H1 (cell line): ENCODE data around the gene DEFB123. TPM values are rescaled to one million over a fixed set of nuclear protein-coding genes. Genes with fewer than 3 reads are reported as not detected.

Experiments used
- CTCF ChIA-PET: fragments of 300-600 bp; sonication (Branson Sonifier 250); formaldehyde crosslinking; loops from one replicate; lab custom pipeline; 2021; ENCODE audit not compliant: partially characterized antibody; lab: Charles Lee
- POLR2A ChIA-PET: fragments of 300-600 bp; sonication (Branson Sonifier 250); formaldehyde crosslinking; loops from one replicate; lab custom pipeline; 2021; ENCODE audit warnings: inconsistent platforms; ENCODE audit not compliant: partially characterized antibody; lab: Charles Lee
- DNase-seq, 2 experiments: peaks; one replicate each; pipeline versions ENCODE4 v3.0.0 to v3.0.0-alpha.2; 2010 to 2022; ENCODE audit warnings: low spot score in 2 of 2, low read depth in 1 of 2, mixed read lengths in 1 of 2
- FAIRE-seq: peaks from 2 replicates; lab custom pipeline; 2011; peaks lifted over from hg19 to GRCh38; lab: Jason Lieb, UNC
- H2AFZ ChIP-seq: 2 replicates; pipeline ENCODE4 v1.8.1; 2012; ENCODE audit warnings: low read length, inconsistent platforms
- H2AK5ac ChIP-seq: 2 replicates; pipeline ENCODE4 v1.6.1; 2013; ENCODE audit warnings: low read depth, low read length
- H2BK120ac ChIP-seq: replicated peaks from 2 replicates; pipeline ENCODE3; 2013; ENCODE audit warnings: low read depth, low read length, inconsistent platforms
- H2BK12ac ChIP-seq: 2 replicates; pipeline ENCODE4 v1.6.1; 2013; ENCODE audit warnings: low read depth, low read length
- H2BK15ac ChIP-seq: 2 replicates; pipeline ENCODE4 v1.6.1; 2013; ENCODE audit warnings: low read length
- H2BK20ac ChIP-seq: 2 replicates; pipeline ENCODE4 v1.6.1; 2013; ENCODE audit warnings: low read length
- H2BK5ac ChIP-seq: 2 replicates; pipeline ENCODE4 v1.6.1; 2013; ENCODE audit warnings: low read depth, low read length
- H3K14ac ChIP-seq: 2 replicates; pipeline ENCODE4 v1.6.1; 2013; ENCODE audit warnings: inconsistent platforms; ENCODE audit not compliant: insufficient read length
- H3K18ac ChIP-seq: 2 replicates; pipeline ENCODE4 v1.6.1; 2013; ENCODE audit warnings: low read length; ENCODE audit errors: extremely low read depth
- H3K23ac ChIP-seq: 2 replicates; pipeline ENCODE4 v1.6.1; 2013; ENCODE audit warnings: inconsistent platforms; ENCODE audit not compliant: insufficient read length
- H3K23me2 ChIP-seq: 2 replicates; pipeline ENCODE4 v1.6.1; 2013; ENCODE audit warnings: low read depth, low read length
- H3K27ac ChIP-seq: 2 replicates; pipeline ENCODE4 v1.6.1; 2011; ENCODE audit warnings: low read depth, low read length, inconsistent platforms
- H3K27me3 ChIP-seq, 4 experiments: replicated peaks in 1 of 4; 1 replicate in 1 of 4; 2 replicates in 3 of 4; pipeline versions ENCODE4 v1.6.1 to v1.8.1; 2011 to 2013; ENCODE audit warnings: low read length in 3 of 4, mild to moderate bottlenecking in 3 of 4, inconsistent platforms in 2 of 4, mixed read lengths in 2 of 4, moderate library complexity in 1 of 4; ENCODE audit not compliant: control insufficient read depth in 3 of 4, insufficient read depth in 3 of 4; ENCODE audit errors: extremely low read depth in 1 of 4
- H3K36me3 ChIP-seq, 4 experiments: 2 replicates each; pipeline versions ENCODE4 v1.6.1 to v1.8.1; 2011 to 2013; ENCODE audit warnings: mild to moderate bottlenecking in 4 of 4, low read length in 3 of 4, moderate library complexity in 2 of 4, control low read depth in 1 of 4, inconsistent platforms in 1 of 4; ENCODE audit not compliant: insufficient read depth in 4 of 4, control insufficient read depth in 2 of 4
- H3K4ac ChIP-seq: replicated peaks from 2 replicates; pipeline ENCODE3; 2013; ENCODE audit warnings: low read length, low read depth, mixed read lengths, inconsistent platforms; ENCODE audit not compliant: insufficient read length
- H3K4me1 ChIP-seq, 4 experiments: replicated peaks in 1 of 4; 1 replicate in 1 of 4; 2 replicates in 3 of 4; pipeline versions ENCODE4 v1.6.1 to v1.8.1; 2011 to 2013; ENCODE audit warnings: low read length in 3 of 4, inconsistent platforms in 2 of 4, mixed read lengths in 1 of 4; ENCODE audit not compliant: insufficient read depth in 4 of 4, control insufficient read depth in 3 of 4
- H3K4me2 ChIP-seq, 2 experiments: 2 replicates each; pipeline versions ENCODE4 v1.6.1 to v1.8.1; 2011 to 2013; ENCODE audit warnings: low read depth in 2 of 2, low read length in 2 of 2, control low read depth in 1 of 2, inconsistent platforms in 1 of 2, mild to moderate bottlenecking in 1 of 2; ENCODE audit not compliant: insufficient read depth in 1 of 2
- H3K4me3 ChIP-seq, 4 experiments: fragments of 200-600, 300-600 bp in 1 of 4; sonication (generic), shearing (Covaris generic), sonication (Bioruptor Twin) in 1 of 4; 2 replicates each; pipeline versions ENCODE4 v1.5.1 to v1.8.1; 2011 to 2016; ENCODE audit warnings: low read length in 4 of 4, low read depth in 3 of 4, control low read depth in 2 of 4, inconsistent platforms in 2 of 4, mild to moderate bottlenecking in 2 of 4, mixed read lengths in 1 of 4, moderate library complexity in 1 of 4; ENCODE audit not compliant: insufficient read depth in 2 of 4; ENCODE audit errors: extremely low read depth in 1 of 4
- H3K56ac ChIP-seq: replicated peaks from 2 replicates; pipeline ENCODE3; 2013; ENCODE audit warnings: low read depth, mild to moderate bottlenecking, mixed read lengths, low read length, inconsistent platforms; ENCODE audit not compliant: insufficient read length
- H3K79me1 ChIP-seq: 2 replicates; pipeline ENCODE4 v1.6.1; 2013; ENCODE audit warnings: low read depth, low read length, control low read depth
- H3K79me2 ChIP-seq, 2 experiments: 2 replicates each; pipeline versions ENCODE4 v1.6.1 to v1.8.1; 2012 to 2013; ENCODE audit warnings: low read length in 2 of 2, mild to moderate bottlenecking in 2 of 2, inconsistent platforms in 1 of 2; ENCODE audit not compliant: insufficient read depth in 2 of 2, control insufficient read depth in 1 of 2
- H3K9ac ChIP-seq, 4 experiments: replicated peaks in 1 of 4; 1 replicate in 1 of 4; 2 replicates in 3 of 4; pipeline versions ENCODE4 v1.6.1 to v1.8.1; 2011 to 2013; ENCODE audit warnings: low read depth in 3 of 4, low read length in 3 of 4, control low read depth in 2 of 4, mild to moderate bottlenecking in 2 of 4, moderate library complexity in 2 of 4, inconsistent platforms in 1 of 4; ENCODE audit errors: extremely low read depth in 1 of 4
- H3K9me3 ChIP-seq, 2 experiments: 2 replicates each; pipeline versions ENCODE4 v1.6.1 to v1.8.1; 2012 to 2013; ENCODE audit warnings: mild to moderate bottlenecking in 2 of 2, moderate library complexity in 2 of 2, control low read depth in 1 of 2, inconsistent platforms in 1 of 2, low read depth in 1 of 2, low read length in 1 of 2, mixed read lengths in 1 of 2; ENCODE audit not compliant: insufficient read depth in 2 of 2
- H4K20me1 ChIP-seq, 2 experiments: replicated peaks in 1 of 2; 2 replicates each; pipeline versions ENCODE3 to v1.8.1; 2011 to 2013; ENCODE audit warnings: inconsistent platforms in 2 of 2, low read length in 2 of 2, mild to moderate bottlenecking in 1 of 2; ENCODE audit not compliant: insufficient read depth in 2 of 2, control insufficient read depth in 1 of 2
- H4K5ac ChIP-seq: 2 replicates; pipeline ENCODE4 v1.6.1; 2013; ENCODE audit warnings: low read length, low read depth, mixed read lengths, inconsistent platforms; ENCODE audit not compliant: insufficient read length
- H4K8ac ChIP-seq: 2 replicates; pipeline ENCODE4 v1.8.0; 2013; ENCODE audit warnings: mild to moderate bottlenecking, moderate library complexity, low read length, inconsistent platforms; ENCODE audit not compliant: insufficient read depth; ENCODE audit errors: extremely low read depth
- H4K91ac ChIP-seq: replicated peaks from 2 replicates; pipeline ENCODE3; 2013; ENCODE audit warnings: low read length, mixed read lengths, inconsistent platforms; ENCODE audit not compliant: insufficient read length
- BCL11A ChIP-seq, 2 experiments: IDR thresholded peaks; one replicate each; pipeline ENCODE4 v1.6.1; 2011; ENCODE audit warnings: low read depth in 2 of 2, low read length in 2 of 2, mild to moderate bottlenecking in 2 of 2
- CBX5 ChIP-seq: fragments of 300-800, 300-1000 bp; sonication (generic); IDR thresholded peaks from 2 replicates; pipeline ENCODE4 v1.7.1; 2016; ENCODE audit warnings: antibody characterized with exemption, low read length, low read depth
- EZH2 ChIP-seq: fragments of 200-600 bp; sonication (generic); IDR thresholded peaks from 2 replicates; pipeline ENCODE4 v1.7.1; 2012; ENCODE audit warnings: low read depth, mild to moderate bottlenecking, moderate library complexity, low read length, inconsistent platforms; ENCODE audit not compliant: severe bottlenecking
- GABPA ChIP-seq: IDR thresholded peaks from 2 replicates; pipeline ENCODE4 v1.6.1; 2011; ENCODE audit warnings: mild to moderate bottlenecking, low read length, moderate library complexity, borderline replicate concordance; ENCODE audit not compliant: insufficient read depth
- HDAC2 ChIP-seq, 2 experiments: fragments of 300-600 bp in 1 of 2; sonication (generic) in 1 of 2; IDR thresholded peaks; 2 replicates each; pipeline ENCODE4 v1.6.1; 2011 to 2012; ENCODE audit warnings: low read depth in 2 of 2, low read length in 2 of 2, mild to moderate bottlenecking in 2 of 2, moderate library complexity in 2 of 2, borderline replicate concordance in 1 of 2, inconsistent platforms in 1 of 2
- NRF1 ChIP-seq: IDR thresholded peaks from 2 replicates; pipeline ENCODE4 v1.6.1; 2011; ENCODE audit warnings: mild to moderate bottlenecking, low read depth, low read length, improper control_type of control experiment
- PHF8 ChIP-seq: fragments of 200-600 bp; sonication (generic); conservative IDR thresholded peaks from 2 replicates; pipeline ENCODE4 v1.7.1; 2012; ENCODE audit warnings: low read depth, mild to moderate bottlenecking, inconsistent platforms, low read length, moderate library complexity
- RFX5 ChIP-seq: IDR thresholded peaks from 2 replicates; pipeline ENCODE4 v1.6.1; 2011; ENCODE audit warnings: low read depth, low read length, improper control_type of control experiment, borderline replicate concordance
- TAF1 ChIP-seq: IDR thresholded peaks from 2 replicates; pipeline ENCODE4 v1.6.1; 2011; ENCODE audit warnings: mild to moderate bottlenecking, low read depth, low read length
- YY1 ChIP-seq: IDR thresholded peaks from 2 replicates; pipeline ENCODE4 v1.6.1; 2011; ENCODE audit warnings: low read depth, mild to moderate bottlenecking, low read length
- WGBS, 2 experiments: shearing (Covaris generic) in 1 of 2; methylation state at CpG; one replicate each; pipeline versions ENCODE4 v1.1.6 to v1.1.7; 2013 to 2015; ENCODE audit warnings: low lambda C conversion rate in 2 of 2, mixed read lengths in 2 of 2, inconsistent platforms in 1 of 2, low coverage in 1 of 2, missing lambda C conversion rate in 1 of 2; ENCODE audit not compliant: insufficient replicate concordance in 2 of 2, insufficient coverage in 1 of 2, insufficient read length in 1 of 2; ENCODE audit errors: extremely low coverage in 1 of 2, missing lambda C conversion rate in 1 of 2; 5-methylcytosine and 5-hydroxymethylcytosine counted together
- polyA plus RNA-seq, 7 experiments: library from polyadenylated mRNA; depleted of rRNA in 3 of 7; stranded (reverse) in 5 of 7; unstranded in 2 of 7; fragments of >200 nt in 5 of 7; fragments of 200-250 nt in 2 of 7; gene quantifications; 1 replicate in 5 of 7; 2 replicates in 1 of 7; 4 replicates in 1 of 7; pipeline versions ENCODE4 v1.2.1 to v1.2.3, GENCODE V29; 2011 to 2013; ENCODE audit warnings: missing spikeins in 2 of 7, mixed read lengths in 2 of 7
- total RNA-seq: library from RNA; stranded (reverse); fragmentation: NEBNext Ultra II Directional; extraction: Animal tissue kit (Norgen Biotek cat#: 25700); gene quantifications from 2 replicates; pipeline ENCODE4 v1.2.1, GENCODE V29; 2021
- TF ChIP-seq, protein P1 (sequence below): IDR thresholded peaks from 2 replicates; pipeline ENCODE4 v1.6.1; 2011; ENCODE audit warnings: low read length, improper control_type of control experiment
- TF ChIP-seq, protein P2 (sequence below): IDR thresholded peaks from 2 replicates; pipeline ENCODE4 v1.6.1; 2012; ENCODE audit warnings: inconsistent platforms

DEFB123 gene
- total and polyA plus RNA-seq, 2 of the 8 experiments (the other 6 are each of a cell fraction or from before 2014, with no cell fraction given) = not detected

DNA sequence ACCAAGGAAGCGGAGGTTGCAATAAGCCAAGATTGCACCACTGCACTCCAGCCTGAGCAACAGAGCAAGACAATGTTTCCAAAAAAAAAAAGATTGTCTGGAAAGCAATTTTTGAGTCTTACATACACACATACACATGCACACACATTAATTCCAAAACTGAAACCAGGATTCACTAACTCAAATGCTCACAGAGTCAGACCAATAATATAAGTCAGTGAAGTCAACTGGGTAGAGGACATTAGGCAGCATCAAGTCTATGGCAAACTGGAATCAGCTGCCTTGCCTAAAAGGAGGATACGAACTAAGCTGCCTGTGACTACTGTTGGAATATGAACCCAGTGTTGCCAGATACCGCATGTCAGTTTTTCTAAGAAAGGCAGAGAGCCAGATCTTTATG is 50.3 kb downstream of the DEFB123 start:
- no peak overlapping the region for H3K4me2 ChIP-seq
- 88% methylated on average over 3 of the region's 3 CpGs; no CpG with 5 or more reads in 1 of the 2 experiments for WGBS, 2 experiments
- no peak overlapping the region for H3K4me3 ChIP-seq
- H3K9ac ChIP-seq = no peak overlapping the region
- H3K56ac ChIP-seq = no peak overlapping the region
- H2BK20ac ChIP-seq = no peak overlapping the region
- H2BK120ac ChIP-seq = no peak overlapping the region
- no peak overlapping the region for H3K4ac ChIP-seq
- H3K79me2 ChIP-seq = no peaks in the 10 kb centered on the region
- no peak overlapping the region for H3K14ac ChIP-seq
- no peaks in the 10 kb centered on the region for H3K36me3 ChIP-seq
- no peak overlapping the region for H3K18ac ChIP-seq
- H4K20me1 ChIP-seq = no peaks in the 10 kb centered on the region
- FAIRE-seq = no peak
- peaks cover 51 to 59% of the 10 kb centered on the region in 2 experiments for H3K9me3 ChIP-seq
- no peak overlapping the region for H3K27ac ChIP-seq
- CTCF ChIA-PET = interaction anchor here (0.6 to 1.7 kb wide), 3 partner anchors 11 to 180 kb away, joined by 3 to 6 read pairs (median 5); no protein-coding TSS in a partner anchor
- H2AK5ac ChIP-seq = no peak overlapping the region
- H2BK12ac ChIP-seq = no peak overlapping the region
- H3K23me2 ChIP-seq = no peaks in the 10 kb centered on the region
- no peaks in the 10 kb centered on the region for H3K4me1 ChIP-seq
- no peak overlapping the region for H4K91ac ChIP-seq
- no peaks in the 10 kb centered on the region for H3K27me3 ChIP-seq
- H4K8ac ChIP-seq = no peak overlapping the region
- no peak overlapping the region for H3K23ac ChIP-seq
- no peak overlapping the region for H4K5ac ChIP-seq
- POLR2A ChIA-PET = no interaction called here
- no peaks in the 10 kb centered on the region for H3K79me1 ChIP-seq
- no peak for DNase-seq
- no peak overlapping the region for H2AFZ ChIP-seq
- H2BK15ac ChIP-seq = no peak overlapping the region
- no peak overlapping the region for H2BK5ac ChIP-seq
- TF ChIP-seq YY1 (no peak), TAF1 (no peak), BCL11A (IDR thresholded peaks at IDR 0.05; ENCODE audit: low read depth in 2 of 2, low read length in 2 of 2) (no peak), GABPA (no peak), PHF8 (no peak), NRF1 (no peak), CBX5 (no peak), RFX5 (no peak), EZH2 (no peak), HDAC2 (IDR thresholded peaks at IDR 0.05; ENCODE audit: borderline replicate concordance in 1 of 2, low read depth in 2 of 2, low read length in 2 of 2) (no peak)
- TF ChIP-seq, protein P1, sequence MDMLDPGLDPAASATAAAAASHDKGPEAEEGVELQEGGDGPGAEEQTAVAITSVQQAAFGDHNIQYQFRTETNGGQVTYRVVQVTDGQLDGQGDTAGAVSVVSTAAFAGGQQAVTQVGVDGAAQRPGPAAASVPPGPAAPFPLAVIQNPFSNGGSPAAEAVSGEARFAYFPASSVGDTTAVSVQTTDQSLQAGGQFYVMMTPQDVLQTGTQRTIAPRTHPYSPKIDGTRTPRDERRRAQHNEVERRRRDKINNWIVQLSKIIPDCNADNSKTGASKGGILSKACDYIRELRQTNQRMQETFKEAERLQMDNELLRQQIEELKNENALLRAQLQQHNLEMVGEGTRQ = no peak
- TF ChIP-seq, protein P2, sequence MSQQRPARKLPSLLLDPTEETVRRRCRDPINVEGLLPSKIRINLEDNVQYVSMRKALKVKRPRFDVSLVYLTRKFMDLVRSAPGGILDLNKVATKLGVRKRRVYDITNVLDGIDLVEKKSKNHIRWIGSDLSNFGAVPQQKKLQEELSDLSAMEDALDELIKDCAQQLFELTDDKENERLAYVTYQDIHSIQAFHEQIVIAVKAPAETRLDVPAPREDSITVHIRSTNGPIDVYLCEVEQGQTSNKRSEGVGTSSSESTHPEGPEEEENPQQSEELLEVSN = no peak
